Mesenchymal stem cell (in vitro differentiated cells and primary cell): ENCODE measurements around the gene FAM222B.
"Not testable (repeated sequence)": the region's sequence is repeated elsewhere in the genome, so short reads cannot be mapped to it uniquely, and the experiment has no call there.

ENCODE experiments used
- DNase-seq: peaks from one replicate; pipeline ENCODE4 v3.0.0-alpha.2; 2013
- H2AFZ ChIP-seq: one replicate; pipeline ENCODE4 v1.6.1; 2013; ENCODE audit warnings: low read depth, mild to moderate bottlenecking, control low read depth, inconsistent platforms, low read length, moderate library complexity
- H2AK5ac ChIP-seq: 2 replicates; pipeline ENCODE4 v1.6.1; 2013; ENCODE audit warnings: low read length, moderate library complexity, mild to moderate bottlenecking, inconsistent platforms; ENCODE audit not compliant: severe bottlenecking
- H2BK120ac ChIP-seq: one replicate; pipeline ENCODE4 v1.6.1; 2013; ENCODE audit warnings: low read depth, mild to moderate bottlenecking, inconsistent platforms, low read length, moderate library complexity
- H2BK12ac ChIP-seq, 2 experiments: one replicate each; pipeline ENCODE4 v1.6.1; 2013; ENCODE audit warnings: inconsistent platforms in 2 of 2, low read length in 2 of 2, mild to moderate bottlenecking in 2 of 2, moderate library complexity in 2 of 2, control low read depth in 1 of 2
- H2BK15ac ChIP-seq: one replicate; pipeline ENCODE4 v1.6.1; 2013; ENCODE audit warnings: mild to moderate bottlenecking, low read depth, inconsistent platforms; ENCODE audit not compliant: poor library complexity, severe bottlenecking
- H2BK5ac ChIP-seq: 2 replicates; pipeline ENCODE4 v1.6.1; 2013; ENCODE audit warnings: low read depth, mild to moderate bottlenecking, low read length, control low read depth, inconsistent platforms; ENCODE audit not compliant: poor library complexity, severe bottlenecking
- H3K14ac ChIP-seq, 2 experiments: one replicate each; pipeline ENCODE4 v1.6.1; 2013; ENCODE audit warnings: inconsistent platforms in 2 of 2, low read length in 2 of 2, control low read depth in 1 of 2, mild to moderate bottlenecking in 1 of 2, moderate library complexity in 1 of 2
- H3K18ac ChIP-seq, 2 experiments: one replicate each; pipeline ENCODE4 v1.6.1; 2013; ENCODE audit warnings: inconsistent platforms in 2 of 2, low read length in 2 of 2, control low read depth in 1 of 2, low read depth in 1 of 2, mild to moderate bottlenecking in 1 of 2
- H3K23ac ChIP-seq, 2 experiments: one replicate each; pipeline ENCODE4 v1.6.1; 2013; ENCODE audit warnings: inconsistent platforms in 2 of 2, low read length in 2 of 2, mild to moderate bottlenecking in 2 of 2, moderate library complexity in 2 of 2, control low read depth in 1 of 2
- H3K27ac ChIP-seq: 2 replicates; pipeline ENCODE4 v1.5.1; 2013; ENCODE audit warnings: mild to moderate bottlenecking, moderate library complexity, low read length, control low read depth, inconsistent platforms; ENCODE audit not compliant: poor library complexity, severe bottlenecking
- H3K27me3 ChIP-seq, 2 experiments: 2 replicates each; pipeline versions ENCODE4 v1.6.1 to v1.7.0; 2013; ENCODE audit warnings: low read length in 2 of 2, mild to moderate bottlenecking in 2 of 2, moderate library complexity in 2 of 2, control low read depth in 1 of 2, inconsistent platforms in 1 of 2; ENCODE audit not compliant: control insufficient read depth in 1 of 2, insufficient read depth in 1 of 2
- H3K36me3 ChIP-seq, 2 experiments: 2 replicates each; pipeline versions ENCODE4 v1.6.1 to v1.7.0; 2013; ENCODE audit warnings: low read length in 2 of 2, control low read depth in 1 of 2, inconsistent platforms in 1 of 2, low read depth in 1 of 2, mild to moderate bottlenecking in 1 of 2; ENCODE audit not compliant: insufficient read depth in 2 of 2, control insufficient read depth in 1 of 2
- H3K4ac ChIP-seq, 2 experiments: one replicate each; pipeline ENCODE4 v1.6.1; 2013; ENCODE audit warnings: inconsistent platforms in 2 of 2, low read length in 2 of 2, mild to moderate bottlenecking in 2 of 2, moderate library complexity in 2 of 2, control low read depth in 1 of 2, low read depth in 1 of 2
- H3K4me1 ChIP-seq: 2 replicates; pipeline ENCODE4 v1.6.1; 2013; ENCODE audit warnings: low read depth, low read length, control low read depth; ENCODE audit not compliant: control insufficient read depth, insufficient read depth
- H3K4me2 ChIP-seq: 2 replicates; pipeline ENCODE4 v1.6.1; 2013; ENCODE audit warnings: low read length, mild to moderate bottlenecking, inconsistent platforms; ENCODE audit not compliant: poor library complexity, severe bottlenecking
- H3K4me3 ChIP-seq, 2 experiments: 2 replicates each; pipeline versions ENCODE4 v1.5.1 to v1.7.0; 2013; ENCODE audit warnings: low read length in 2 of 2, mild to moderate bottlenecking in 2 of 2, control low read depth in 1 of 2, low read depth in 1 of 2; ENCODE audit not compliant: insufficient read depth in 1 of 2
- H3K79me1 ChIP-seq: replicated peaks from 2 replicates; pipeline ENCODE4 v1.6.1; 2013; ENCODE audit warnings: mild to moderate bottlenecking, control low read depth, low read length, inconsistent platforms; ENCODE audit not compliant: poor library complexity, severe bottlenecking
- H3K9ac ChIP-seq: 2 replicates; pipeline ENCODE4 v1.7.0; 2013; ENCODE audit warnings: mild to moderate bottlenecking, low read length, moderate library complexity
- H3K9me3 ChIP-seq: 2 replicates; pipeline ENCODE4 v1.7.0; 2013; ENCODE audit warnings: mild to moderate bottlenecking, low read length; ENCODE audit not compliant: control insufficient read depth
- H4K8ac ChIP-seq: one replicate; pipeline ENCODE4 v1.6.1; 2013; ENCODE audit warnings: inconsistent platforms, mild to moderate bottlenecking, low read length, moderate library complexity
- H4K91ac ChIP-seq: one replicate; pipeline ENCODE4 v1.6.1; 2013; ENCODE audit warnings: mild to moderate bottlenecking, low read length, inconsistent platforms
- WGBS: methylation state at CpG from one replicate; pipeline ENCODE4 v1.1.7; 2013; ENCODE audit warnings: mixed read lengths; 5-methylcytosine and 5-hydroxymethylcytosine counted together

The FAM222B gene

GRCh38 chr17:28879886-28880571 is 37.4 kb upstream of the FAM222B start:
- no peak overlapping the region for H3K27ac ChIP-seq
- H2AK5ac ChIP-seq, result no peak overlapping the region
- no peak overlapping the region for H3K9ac ChIP-seq
- peaks cover 9% of the 10 kb centered on the region for H3K79me1 ChIP-seq
- H2BK12ac ChIP-seq, result no peak overlapping the region
- H3K36me3 ChIP-seq, result peaks cover 65 to 71% of the 10 kb centered on the region in 2 experiments
- no peak overlapping the region for H2BK120ac ChIP-seq
- no peak overlapping the region for H3K4ac ChIP-seq
- 87% methylated on average over 9 of the region's 9 CpGs for WGBS
- H3K18ac ChIP-seq, result no peak overlapping the region
- H3K4me3 ChIP-seq, result no peak overlapping the region
- H3K23ac ChIP-seq, result no peak overlapping the region
- DNase-seq, result no peak
- H3K9me3 ChIP-seq, result no peaks in the 10 kb centered on the region
- no peak overlapping the region for H4K91ac ChIP-seq
- no peaks in the 10 kb centered on the region for H3K27me3 ChIP-seq
- H2BK5ac ChIP-seq, result no peak overlapping the region
- no peak overlapping the region for H2BK15ac ChIP-seq
- no peak overlapping the region for H2AFZ ChIP-seq
- peaks cover 7% of the 10 kb centered on the region for H3K4me1 ChIP-seq
- H4K8ac ChIP-seq, result no peak overlapping the region
- no peak overlapping the region for H3K4me2 ChIP-seq
- H3K14ac ChIP-seq, result no peak overlapping the region

- no peak overlapping the region for H3K14ac ChIP-seq
- H2BK15ac ChIP-seq, result no peak overlapping the region
- H3K18ac ChIP-seq, result no peak overlapping the region
- H2AK5ac ChIP-seq, result no peak overlapping the region
- no peak overlapping the region for H3K4me3 ChIP-seq
- no peak overlapping the region for H4K8ac ChIP-seq
- peaks cover 8% of the 10 kb centered on the region for H3K79me1 ChIP-seq
- no peak overlapping the region for H3K4me2 ChIP-seq
- DNase-seq, result peak; percentile 62
- no peak overlapping the region for H3K9ac ChIP-seq
- H3K27me3 ChIP-seq, result no peaks in the 10 kb centered on the region
- no peak overlapping the region for H2BK5ac ChIP-seq
- no peaks in the 10 kb centered on the region for H3K9me3 ChIP-seq
- H3K23ac ChIP-seq, result no peak overlapping the region
- 69% methylated on average over 4 of the region's 4 CpGs for WGBS
- no peak overlapping the region for H2BK12ac ChIP-seq
- no peak overlapping the region for H4K91ac ChIP-seq
- H3K4ac ChIP-seq, result no peak overlapping the region
- H3K27ac ChIP-seq, result no peak overlapping the region
- H2BK120ac ChIP-seq, result no peak overlapping the region
- peaks cover 55 to 60% of the 10 kb centered on the region in 2 experiments for H3K36me3 ChIP-seq
- peaks cover 2% of the 10 kb centered on the region for H3K4me1 ChIP-seq
- H2AFZ ChIP-seq, result no peak overlapping the region
Measured at GRCh38 chr17:28878981-28879380, 36.4 kb upstream of the FAM222B start.

GRCh38 chr17:28878158-28878910 is 35.7 kb upstream of the FAM222B start:
- Histone ChIP-seq H2BK12ac (no peak overlapping the region), H3K27me3 (no peaks in the 10 kb centered on the region), H3K4me3 (no peak overlapping the region), H3K4ac (no peak overlapping the region), H2BK5ac (no peak overlapping the region), H3K36me3 (peaks cover 48 to 54% of the 10 kb centered on the region in 2 experiments), H3K27ac (no peak overlapping the region), H3K79me1 (peaks cover 3% of the 10 kb centered on the region), H2BK15ac (no peak overlapping the region), H3K4me1 (peaks cover 2% of the 10 kb centered on the region), H3K9me3 (no peaks in the 10 kb centered on the region), H3K4me2 (no peak overlapping the region), H3K23ac (no peak overlapping the region), H2BK120ac (no peak overlapping the region), H4K91ac (no peak overlapping the region), H3K18ac (no peak overlapping the region), H2AK5ac (no peak overlapping the region), H2AFZ (no peak overlapping the region), H4K8ac (no peak overlapping the region), H3K14ac (no peak overlapping the region), H3K9ac (no peak overlapping the region)
- 89% methylated on average over 1 of the region's 2 CpGs for WGBS
- DNase-seq, result no peak

GRCh38 chr17:28877150-28877711 is 34.6 kb upstream of the FAM222B start:
- not testable (repeated sequence) for H2BK12ac ChIP-seq, H3K27ac ChIP-seq, H2AFZ ChIP-seq, H3K9ac ChIP-seq, H2BK120ac ChIP-seq, H3K9me3 ChIP-seq, H3K4me2 ChIP-seq, H3K4me3 ChIP-seq, DNase-seq, H4K91ac ChIP-seq, H2AK5ac ChIP-seq, H2BK15ac ChIP-seq, H4K8ac ChIP-seq, H3K14ac ChIP-seq, H3K4ac ChIP-seq, H3K23ac ChIP-seq, H3K4me1 ChIP-seq, H3K79me1 ChIP-seq, H2BK5ac ChIP-seq, H3K18ac ChIP-seq, H3K27me3 ChIP-seq
- H3K36me3 ChIP-seq, result peaks cover 37 to 43% of the 10 kb centered on the region in 2 experiments
- 98% methylated on average over 6 of the region's 6 CpGs for WGBS
